ENCODE data around the gene KCTD19.

DNA sequence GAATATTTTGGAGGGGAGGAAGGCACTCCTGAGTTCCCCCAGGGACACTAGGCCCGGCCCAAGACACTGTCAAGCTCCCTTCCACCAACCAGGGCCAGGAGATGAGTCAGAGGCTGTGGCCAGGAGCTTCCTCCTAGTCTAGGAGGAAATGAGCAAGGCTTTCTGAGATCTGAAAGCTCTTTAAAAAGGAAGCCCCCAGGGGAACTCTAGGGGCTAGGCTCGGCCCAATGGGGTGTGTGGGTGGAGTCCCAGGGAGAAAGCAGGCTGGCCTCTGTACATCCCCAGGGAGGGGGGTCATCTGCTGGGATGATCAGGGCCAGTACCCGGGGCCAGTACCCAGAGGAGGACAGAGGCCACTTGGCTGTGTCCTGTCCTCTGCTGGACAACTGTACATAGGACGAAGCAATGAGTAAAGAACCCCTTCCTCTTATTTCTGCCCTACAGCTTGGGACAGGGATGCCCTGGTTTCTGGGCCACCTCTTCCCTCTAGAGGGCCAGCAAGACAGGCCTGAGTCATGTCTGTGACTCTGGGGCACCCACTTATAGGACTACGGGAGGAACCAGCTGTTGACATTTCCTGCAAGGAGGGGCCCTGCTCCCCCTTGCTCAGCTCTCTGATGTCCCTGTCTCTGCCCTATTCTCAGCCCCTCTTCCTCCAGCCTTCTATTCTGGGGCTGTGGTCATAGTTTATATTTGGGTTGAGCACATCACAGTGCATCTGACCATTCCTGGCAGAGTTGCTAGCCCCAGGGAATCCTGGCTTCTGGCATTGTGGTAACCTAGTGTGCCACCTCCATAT lies 82.0 kb downstream of the KCTD19 start:
- no peak for TF ChIP-seq ZNF384 (IDR thresholded peaks at IDR 0.05)
- TF ChIP-seq TARDBP (IDR thresholded peaks at IDR 0.05): no peak
- no peak for TF ChIP-seq BHLHE40 (IDR thresholded peaks at IDR 0.05; ENCODE audit: borderline replicate concordance)
- TF ChIP-seq LEF1 (IDR thresholded peaks at IDR 0.05; ENCODE audit: borderline replicate concordance): no peak
- TF ChIP-seq, protein P1, sequence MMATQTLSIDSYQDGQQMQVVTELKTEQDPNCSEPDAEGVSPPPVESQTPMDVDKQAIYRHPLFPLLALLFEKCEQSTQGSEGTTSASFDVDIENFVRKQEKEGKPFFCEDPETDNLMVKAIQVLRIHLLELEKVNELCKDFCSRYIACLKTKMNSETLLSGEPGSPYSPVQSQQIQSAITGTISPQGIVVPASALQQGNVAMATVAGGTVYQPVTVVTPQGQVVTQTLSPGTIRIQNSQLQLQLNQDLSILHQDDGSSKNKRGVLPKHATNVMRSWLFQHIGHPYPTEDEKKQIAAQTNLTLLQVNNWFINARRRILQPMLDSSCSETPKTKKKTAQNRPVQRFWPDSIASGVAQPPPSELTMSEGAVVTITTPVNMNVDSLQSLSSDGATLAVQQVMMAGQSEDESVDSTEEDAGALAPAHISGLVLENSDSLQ (IDR thresholded peaks at IDR 0.05): no peak
- no peak for TF ChIP-seq FOXM1 (IDR thresholded peaks at IDR 0.05; ENCODE audit: borderline replicate concordance)
- no peak for TF ChIP-seq SUZ12 (IDR thresholded peaks at IDR 0.05)

Data from HEK293T (cell line).